HL-60 (cell line): Measurements from ENCODE around the gene GLI3.
A peak's percentile ranks its signal among the peaks of the same experiment; 100 is the strongest.

Experiments
- DNase-seq, 2 experiments: peaks; one replicate each; pipeline ENCODE4 v3.0.0-alpha.2; 2010 to 2020; ENCODE audit warnings: low read depth in 1 of 2, low spot score in 1 of 2
- H3K27ac ChIP-seq: fragments of 250-450 bp; sonication (Bioruptor Pico); replicated peaks from 2 replicates; pipeline ENCODE4 v1.5.1; 2020; ENCODE audit warnings: mild to moderate bottlenecking, moderate library complexity
- H3K27me3 ChIP-seq: fragments of 250-450 bp; sonication (Bioruptor Pico); 2 replicates; pipeline ENCODE4 v1.5.1; 2021; ENCODE audit warnings: mild to moderate bottlenecking, moderate library complexity; ENCODE audit not compliant: insufficient read depth, poor library complexity, severe bottlenecking
- H3K4me3 ChIP-seq: replicated peaks from 2 replicates; pipeline ENCODE4 v1.5.1; 2011; ENCODE audit warnings: mild to moderate bottlenecking, control low read depth, low read length; ENCODE audit not compliant: insufficient read depth
- CTCF ChIP-seq: IDR thresholded peaks from one replicate; pipeline ENCODE4 v1.5.1; 2011; ENCODE audit warnings: low read length, control low read depth, inconsistent platforms; ENCODE audit not compliant: insufficient read depth
- GABPA ChIP-seq: IDR thresholded peaks from 2 replicates; pipeline ENCODE4 v1.6.1; 2012; ENCODE audit warnings: low read depth
- POLR2AphosphoS5 ChIP-seq: IDR thresholded peaks from 2 replicates; pipeline ENCODE4 v1.6.1; 2012; ENCODE audit warnings: low read depth
- SPI1 ChIP-seq: IDR thresholded peaks from 2 replicates; pipeline ENCODE4 v1.6.1; 2012; ENCODE audit warnings: low read depth, mild to moderate bottlenecking, borderline replicate concordance
- long read RNA-seq: library from polyadenylated mRNA; unstranded; transcript quantifications from one replicate; pipeline ENCODE4 v2.0.0, GENCODE V29; 2020
- TF ChIP-seq, protein P1 (sequence below): IDR thresholded peaks from 2 replicates; pipeline ENCODE4 v1.6.1; 2012; ENCODE audit warnings: low read depth; ENCODE audit not compliant: insufficient replicate concordance

Gene GLI3
- long read RNA-seq: 0 reads

- H3K4me3 ChIP-seq: peak within 1 kb of the TSS; percentile 53
- peaks cover 57% of the 10 kb centered on the region for H3K27me3 ChIP-seq
- peak in 1 of 2 experiments; percentile 2 for DNase-seq
- no peak within 1 kb of the TSS for H3K27ac ChIP-seq
- no peak for TF ChIP-seq GABPA
- no peak for TF ChIP-seq CTCF
- TF ChIP-seq POLR2AphosphoS5: no peak
- TF ChIP-seq, protein P1, sequence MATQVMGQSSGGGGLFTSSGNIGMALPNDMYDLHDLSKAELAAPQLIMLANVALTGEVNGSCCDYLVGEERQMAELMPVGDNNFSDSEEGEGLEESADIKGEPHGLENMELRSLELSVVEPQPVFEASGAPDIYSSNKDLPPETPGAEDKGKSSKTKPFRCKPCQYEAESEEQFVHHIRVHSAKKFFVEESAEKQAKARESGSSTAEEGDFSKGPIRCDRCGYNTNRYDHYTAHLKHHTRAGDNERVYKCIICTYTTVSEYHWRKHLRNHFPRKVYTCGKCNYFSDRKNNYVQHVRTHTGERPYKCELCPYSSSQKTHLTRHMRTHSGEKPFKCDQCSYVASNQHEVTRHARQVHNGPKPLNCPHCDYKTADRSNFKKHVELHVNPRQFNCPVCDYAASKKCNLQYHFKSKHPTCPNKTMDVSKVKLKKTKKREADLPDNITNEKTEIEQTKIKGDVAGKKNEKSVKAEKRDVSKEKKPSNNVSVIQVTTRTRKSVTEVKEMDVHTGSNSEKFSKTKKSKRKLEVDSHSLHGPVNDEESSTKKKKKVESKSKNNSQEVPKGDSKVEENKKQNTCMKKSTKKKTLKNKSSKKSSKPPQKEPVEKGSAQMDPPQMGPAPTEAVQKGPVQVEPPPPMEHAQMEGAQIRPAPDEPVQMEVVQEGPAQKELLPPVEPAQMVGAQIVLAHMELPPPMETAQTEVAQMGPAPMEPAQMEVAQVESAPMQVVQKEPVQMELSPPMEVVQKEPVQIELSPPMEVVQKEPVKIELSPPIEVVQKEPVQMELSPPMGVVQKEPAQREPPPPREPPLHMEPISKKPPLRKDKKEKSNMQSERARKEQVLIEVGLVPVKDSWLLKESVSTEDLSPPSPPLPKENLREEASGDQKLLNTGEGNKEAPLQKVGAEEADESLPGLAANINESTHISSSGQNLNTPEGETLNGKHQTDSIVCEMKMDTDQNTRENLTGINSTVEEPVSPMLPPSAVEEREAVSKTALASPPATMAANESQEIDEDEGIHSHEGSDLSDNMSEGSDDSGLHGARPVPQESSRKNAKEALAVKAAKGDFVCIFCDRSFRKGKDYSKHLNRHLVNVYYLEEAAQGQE: no peak
- TF ChIP-seq SPI1: no peak
These were observed at the start of gene GLI3 for GRCh38 chr7:42236976-42237810. TSS of gene GLI3 (minus strand) at chr7:42237209. CDS start at chr7:42223253, 13,956 bp downstream.

GRCh38 chr7:42285383-42285824, 48.4 kb upstream of the GLI3 start:
- H3K4me3 ChIP-seq: no peak overlapping the region
- DNase-seq: no peak
- TF ChIP-seq POLR2AphosphoS5: no peak
- no peak for TF ChIP-seq GABPA
- TF ChIP-seq CTCF: no peak
- TF ChIP-seq, protein P1: no peak
- TF ChIP-seq SPI1: no peak
- no peak overlapping the region for H3K27ac ChIP-seq
- no peaks in the 10 kb centered on the region for H3K27me3 ChIP-seq

- TF ChIP-seq GABPA (no peak), CTCF (no peak), POLR2AphosphoS5 (no peak), SPI1 (no peak)
- TF ChIP-seq, protein P1: no peak
- no peak for DNase-seq
- H3K4me3 ChIP-seq: no peak overlapping the region
- no peaks in the 10 kb centered on the region for H3K27me3 ChIP-seq
- H3K27ac ChIP-seq: no peak overlapping the region
These were observed 46.5 kb upstream of the GLI3 start for GRCh38 chr7:42283553-42283952.
